H1 (cell line): ENCODE data around the gene ZNF536. TPM values are rescaled to one million over a fixed set of nuclear protein-coding genes. Genes with fewer than 3 reads are reported as not detected.

Source experiments
- CTCF ChIA-PET: fragments of 300-600 bp; sonication (Branson Sonifier 250); formaldehyde crosslinking; loops from one replicate; lab custom pipeline; 2021; ENCODE audit not compliant: partially characterized antibody; lab: Charles Lee
- POLR2A ChIA-PET: fragments of 300-600 bp; sonication (Branson Sonifier 250); formaldehyde crosslinking; loops from one replicate; lab custom pipeline; 2021; ENCODE audit warnings: inconsistent platforms; ENCODE audit not compliant: partially characterized antibody; lab: Charles Lee
- DNase-seq, 2 experiments: peaks; one replicate each; pipeline versions ENCODE4 v3.0.0 to v3.0.0-alpha.2; 2010 to 2022; ENCODE audit warnings: low spot score in 2 of 2, low read depth in 1 of 2, mixed read lengths in 1 of 2
- FAIRE-seq: peaks from 2 replicates; lab custom pipeline; 2011; peaks lifted over from hg19 to GRCh38; lab: Jason Lieb, UNC
- H2AFZ ChIP-seq: 2 replicates; pipeline ENCODE4 v1.8.1; 2012; ENCODE audit warnings: low read length, inconsistent platforms
- H2AK5ac ChIP-seq: 2 replicates; pipeline ENCODE4 v1.6.1; 2013; ENCODE audit warnings: low read depth, low read length
- H2BK120ac ChIP-seq: replicated peaks from 2 replicates; pipeline ENCODE3; 2013; ENCODE audit warnings: low read depth, low read length, inconsistent platforms
- H2BK12ac ChIP-seq: 2 replicates; pipeline ENCODE4 v1.6.1; 2013; ENCODE audit warnings: low read depth, low read length
- H2BK15ac ChIP-seq: 2 replicates; pipeline ENCODE4 v1.6.1; 2013; ENCODE audit warnings: low read length
- H2BK20ac ChIP-seq: 2 replicates; pipeline ENCODE4 v1.6.1; 2013; ENCODE audit warnings: low read length
- H2BK5ac ChIP-seq: 2 replicates; pipeline ENCODE4 v1.6.1; 2013; ENCODE audit warnings: low read depth, low read length
- H3K14ac ChIP-seq: 2 replicates; pipeline ENCODE4 v1.6.1; 2013; ENCODE audit warnings: inconsistent platforms; ENCODE audit not compliant: insufficient read length
- H3K18ac ChIP-seq: 2 replicates; pipeline ENCODE4 v1.6.1; 2013; ENCODE audit warnings: low read length; ENCODE audit errors: extremely low read depth
- H3K23ac ChIP-seq: 2 replicates; pipeline ENCODE4 v1.6.1; 2013; ENCODE audit warnings: inconsistent platforms; ENCODE audit not compliant: insufficient read length
- H3K23me2 ChIP-seq: 2 replicates; pipeline ENCODE4 v1.6.1; 2013; ENCODE audit warnings: low read depth, low read length
- H3K27ac ChIP-seq: 2 replicates; pipeline ENCODE4 v1.6.1; 2011; ENCODE audit warnings: low read depth, low read length, inconsistent platforms
- H3K27me3 ChIP-seq, 4 experiments: replicated peaks in 1 of 4; 1 replicate in 1 of 4; 2 replicates in 3 of 4; pipeline versions ENCODE4 v1.6.1 to v1.8.1; 2011 to 2013; ENCODE audit warnings: low read length in 3 of 4, mild to moderate bottlenecking in 3 of 4, inconsistent platforms in 2 of 4, mixed read lengths in 2 of 4, moderate library complexity in 1 of 4; ENCODE audit not compliant: control insufficient read depth in 3 of 4, insufficient read depth in 3 of 4; ENCODE audit errors: extremely low read depth in 1 of 4
- H3K36me3 ChIP-seq, 4 experiments: 2 replicates each; pipeline versions ENCODE4 v1.6.1 to v1.8.1; 2011 to 2013; ENCODE audit warnings: mild to moderate bottlenecking in 4 of 4, low read length in 3 of 4, moderate library complexity in 2 of 4, control low read depth in 1 of 4, inconsistent platforms in 1 of 4; ENCODE audit not compliant: insufficient read depth in 4 of 4, control insufficient read depth in 2 of 4
- H3K4ac ChIP-seq: replicated peaks from 2 replicates; pipeline ENCODE3; 2013; ENCODE audit warnings: low read length, low read depth, mixed read lengths, inconsistent platforms; ENCODE audit not compliant: insufficient read length
- H3K4me1 ChIP-seq, 4 experiments: replicated peaks in 1 of 4; 1 replicate in 1 of 4; 2 replicates in 3 of 4; pipeline versions ENCODE4 v1.6.1 to v1.8.1; 2011 to 2013; ENCODE audit warnings: low read length in 3 of 4, inconsistent platforms in 2 of 4, mixed read lengths in 1 of 4; ENCODE audit not compliant: insufficient read depth in 4 of 4, control insufficient read depth in 3 of 4
- H3K4me2 ChIP-seq, 2 experiments: 2 replicates each; pipeline versions ENCODE4 v1.6.1 to v1.8.1; 2011 to 2013; ENCODE audit warnings: low read depth in 2 of 2, low read length in 2 of 2, control low read depth in 1 of 2, inconsistent platforms in 1 of 2, mild to moderate bottlenecking in 1 of 2; ENCODE audit not compliant: insufficient read depth in 1 of 2
- H3K4me3 ChIP-seq, 4 experiments: fragments of 200-600, 300-600 bp in 1 of 4; sonication (generic), shearing (Covaris generic), sonication (Bioruptor Twin) in 1 of 4; 2 replicates each; pipeline versions ENCODE4 v1.5.1 to v1.8.1; 2011 to 2016; ENCODE audit warnings: low read length in 4 of 4, low read depth in 3 of 4, control low read depth in 2 of 4, inconsistent platforms in 2 of 4, mild to moderate bottlenecking in 2 of 4, mixed read lengths in 1 of 4, moderate library complexity in 1 of 4; ENCODE audit not compliant: insufficient read depth in 2 of 4; ENCODE audit errors: extremely low read depth in 1 of 4
- H3K56ac ChIP-seq: replicated peaks from 2 replicates; pipeline ENCODE3; 2013; ENCODE audit warnings: low read depth, mild to moderate bottlenecking, mixed read lengths, low read length, inconsistent platforms; ENCODE audit not compliant: insufficient read length
- H3K79me1 ChIP-seq: 2 replicates; pipeline ENCODE4 v1.6.1; 2013; ENCODE audit warnings: low read depth, low read length, control low read depth
- H3K79me2 ChIP-seq, 2 experiments: 2 replicates each; pipeline versions ENCODE4 v1.6.1 to v1.8.1; 2012 to 2013; ENCODE audit warnings: low read length in 2 of 2, mild to moderate bottlenecking in 2 of 2, inconsistent platforms in 1 of 2; ENCODE audit not compliant: insufficient read depth in 2 of 2, control insufficient read depth in 1 of 2
- H3K9ac ChIP-seq, 4 experiments: replicated peaks in 1 of 4; 1 replicate in 1 of 4; 2 replicates in 3 of 4; pipeline versions ENCODE4 v1.6.1 to v1.8.1; 2011 to 2013; ENCODE audit warnings: low read depth in 3 of 4, low read length in 3 of 4, control low read depth in 2 of 4, mild to moderate bottlenecking in 2 of 4, moderate library complexity in 2 of 4, inconsistent platforms in 1 of 4; ENCODE audit errors: extremely low read depth in 1 of 4
- H3K9me3 ChIP-seq, 2 experiments: 2 replicates each; pipeline versions ENCODE4 v1.6.1 to v1.8.1; 2012 to 2013; ENCODE audit warnings: mild to moderate bottlenecking in 2 of 2, moderate library complexity in 2 of 2, control low read depth in 1 of 2, inconsistent platforms in 1 of 2, low read depth in 1 of 2, low read length in 1 of 2, mixed read lengths in 1 of 2; ENCODE audit not compliant: insufficient read depth in 2 of 2
- H4K20me1 ChIP-seq, 2 experiments: replicated peaks in 1 of 2; 2 replicates each; pipeline versions ENCODE3 to v1.8.1; 2011 to 2013; ENCODE audit warnings: inconsistent platforms in 2 of 2, low read length in 2 of 2, mild to moderate bottlenecking in 1 of 2; ENCODE audit not compliant: insufficient read depth in 2 of 2, control insufficient read depth in 1 of 2
- H4K5ac ChIP-seq: 2 replicates; pipeline ENCODE4 v1.6.1; 2013; ENCODE audit warnings: low read length, low read depth, mixed read lengths, inconsistent platforms; ENCODE audit not compliant: insufficient read length
- H4K8ac ChIP-seq: 2 replicates; pipeline ENCODE4 v1.8.0; 2013; ENCODE audit warnings: mild to moderate bottlenecking, moderate library complexity, low read length, inconsistent platforms; ENCODE audit not compliant: insufficient read depth; ENCODE audit errors: extremely low read depth
- H4K91ac ChIP-seq: replicated peaks from 2 replicates; pipeline ENCODE3; 2013; ENCODE audit warnings: low read length, mixed read lengths, inconsistent platforms; ENCODE audit not compliant: insufficient read length
- EZH2 ChIP-seq: fragments of 200-600 bp; sonication (generic); IDR thresholded peaks from 2 replicates; pipeline ENCODE4 v1.7.1; 2012; ENCODE audit warnings: low read depth, mild to moderate bottlenecking, moderate library complexity, low read length, inconsistent platforms; ENCODE audit not compliant: severe bottlenecking
- WGBS, 2 experiments: shearing (Covaris generic) in 1 of 2; methylation state at CpG; one replicate each; pipeline versions ENCODE4 v1.1.6 to v1.1.7; 2013 to 2015; ENCODE audit warnings: low lambda C conversion rate in 2 of 2, mixed read lengths in 2 of 2, inconsistent platforms in 1 of 2, low coverage in 1 of 2, missing lambda C conversion rate in 1 of 2; ENCODE audit not compliant: insufficient replicate concordance in 2 of 2, insufficient coverage in 1 of 2, insufficient read length in 1 of 2; ENCODE audit errors: extremely low coverage in 1 of 2, missing lambda C conversion rate in 1 of 2; 5-methylcytosine and 5-hydroxymethylcytosine counted together
- polyA plus RNA-seq, 7 experiments: library from polyadenylated mRNA; depleted of rRNA in 3 of 7; stranded (reverse) in 5 of 7; unstranded in 2 of 7; fragments of >200 nt in 5 of 7; fragments of 200-250 nt in 2 of 7; gene quantifications; 1 replicate in 5 of 7; 2 replicates in 1 of 7; 4 replicates in 1 of 7; pipeline versions ENCODE4 v1.2.1 to v1.2.3, GENCODE V29; 2011 to 2013; ENCODE audit warnings: missing spikeins in 2 of 7, mixed read lengths in 2 of 7
- total RNA-seq: library from RNA; stranded (reverse); fragmentation: NEBNext Ultra II Directional; extraction: Animal tissue kit (Norgen Biotek cat#: 25700); gene quantifications from 2 replicates; pipeline ENCODE4 v1.2.1, GENCODE V29; 2021

The ZNF536 gene
- total and polyA plus RNA-seq, 2 of the 8 experiments (the other 6 are each of a cell fraction or from before 2014, with no cell fraction given) = 0.09 to 0.11 TPM

DNA sequence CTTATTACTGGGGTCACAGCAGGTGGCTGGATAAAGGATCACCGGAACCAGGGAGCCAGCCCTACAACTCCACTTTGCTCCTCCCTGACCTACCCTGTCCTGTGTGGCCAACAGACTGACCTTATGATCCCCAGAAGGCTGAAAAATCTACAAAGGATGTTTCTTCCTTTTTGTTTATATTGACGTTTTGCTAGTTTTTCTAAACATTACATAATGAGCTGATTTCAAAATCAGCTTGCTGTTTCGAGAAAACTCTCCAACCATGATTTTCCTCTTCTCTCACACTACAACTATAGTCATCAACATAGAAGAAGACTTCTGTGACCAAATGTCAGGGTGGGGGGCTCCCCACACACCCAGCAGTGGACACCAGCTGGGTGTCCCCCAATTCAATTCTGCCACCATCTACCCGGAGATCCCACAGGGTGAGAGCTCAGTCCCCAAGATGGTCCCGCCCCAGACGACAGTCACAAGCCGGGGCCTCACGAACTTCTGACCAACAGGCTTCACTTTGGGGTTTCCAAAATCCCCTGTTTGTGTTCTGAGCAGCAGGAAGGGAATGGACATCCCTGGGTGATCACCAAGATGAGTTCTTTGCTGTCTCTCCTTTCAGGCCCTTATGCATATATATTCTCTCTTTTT is 35.0 kb downstream of the ZNF536 start:
- WGBS, 2 experiments = 87% methylated on average over 8 of the region's 8 CpGs; no CpG with 5 or more reads in 1 of the 2 experiments
- Histone ChIP-seq H3K23ac (no peak overlapping the region), H2BK5ac (no peak overlapping the region), H3K9me3 (no peaks in the 10 kb centered on the region), H3K4me1 (peaks cover 0 to 7% (median 2%) of the 10 kb centered on the region in 4 experiments; a peak in 4 of 7 replicates), H4K20me1 (peaks cover 0 to 2% of the 10 kb centered on the region in 2 experiments), H3K4me3 (no peak overlapping the region), H3K14ac (no peak overlapping the region), H4K8ac (no peak overlapping the region), H2BK12ac (no peak overlapping the region), H3K56ac (no peak overlapping the region), H3K36me3 (no peaks in the 10 kb centered on the region), H3K79me2 (no peaks in the 10 kb centered on the region), H3K4me2 (no peak overlapping the region), H2BK15ac (no peak overlapping the region), H3K18ac (no peak overlapping the region), H2AK5ac (no peak overlapping the region), H3K9ac (no peak overlapping the region), H4K5ac (no peak overlapping the region), H2BK20ac (no peak overlapping the region), H2BK120ac (no peak overlapping the region), H4K91ac (no peak overlapping the region), H3K23me2 (peaks cover 6% of the 10 kb centered on the region; the same call in 1 of the 2 replicates), H3K27ac (no peak overlapping the region), H3K27me3 (no peaks in the 10 kb centered on the region; a peak in 1 of 7 replicates), H3K4ac (no peak overlapping the region), H2AFZ (no peak overlapping the region), H3K79me1 (no peaks in the 10 kb centered on the region; the same call in 1 of the 2 replicates)
- CTCF ChIA-PET = interaction anchor here (0.8 to 1.3 kb wide), 3 partner anchors 9 to 142 kb away, joined by 3 read pairs; no protein-coding TSS in a partner anchor
- no peak for FAIRE-seq
- POLR2A ChIA-PET = interaction anchor here (1.1 kb wide), 1 partner anchor 72 kb away, joined by 3 read pairs; no protein-coding TSS in a partner anchor
- peak in 1 of 2 experiments; percentile 24 for DNase-seq
- TF ChIP-seq EZH2 = no peak
